Stimulated activated CD8-positive, alpha-beta memory T cell treated with anti-CD3 and anti-CD28 coated beads, Interleukin-4, amount 100 ng/mL, for 1 hour (primary cell): ENCODE data around the gene DYNC1LI1.
"Not testable (repeated sequence)": the region's sequence is repeated elsewhere in the genome, so short reads cannot be mapped to it uniquely, and the experiment has no call there.

Source experiments
- DNase-seq, 2 donors: peaks; one replicate each; pipeline ENCODE4 v3.0.0-alpha.2; 2020; ENCODE audit warnings: low read depth in 2 of 2, low spot score in 1 of 2

Gene DYNC1LI1

GRCh38 chr3:32584660-32585059, 14.0 kb upstream of the DYNC1LI1 start:
- DNase-seq: no peak

GRCh38 chr3:32583708-32584107, 13.1 kb upstream of the DYNC1LI1 start:
- DNase-seq: no peak

- not testable (repeated sequence) for DNase-seq
Measured at GRCh38 chr3:32578669-32579068, 8.0 kb upstream of the DYNC1LI1 start.

GRCh38 chr3:32577581-32578556, 7.2 kb upstream of the DYNC1LI1 start:
- DNase-seq: no peak

- DNase-seq: no peak
Measured at GRCh38 chr3:32577174-32577573, 6.5 kb upstream of the DYNC1LI1 start.

- DNase-seq: no peak
Measured at GRCh38 chr3:32575451-32576113, 4.9 kb upstream of the DYNC1LI1 start.

GRCh38 chr3:32571192-32571485, 481 bp upstream of the DYNC1LI1 start:
- DNase-seq: no peak

- peak; percentile 1 to 5 for DNase-seq
Measured at GRCh38 chr3:32569540-32570420, 878 bp downstream of the DYNC1LI1 start.

- no peak for DNase-seq
Measured at GRCh38 chr3:32568953-32569352, 1.7 kb downstream of the DYNC1LI1 start.

- no peak for DNase-seq
Measured at GRCh38 chr3:32564195-32564594, 6.5 kb downstream of the DYNC1LI1 start.

- DNase-seq: no peak
Measured at GRCh38 chr3:32562640-32563039, 8.0 kb downstream of the DYNC1LI1 start.

GRCh38 chr3:32557640-32558352, 12.9 kb downstream of the DYNC1LI1 start:
- DNase-seq: no peak

GRCh38 chr3:32556332-32556731, 14.3 kb downstream of the DYNC1LI1 start:
- DNase-seq: no peak

- no peak for DNase-seq
Measured at GRCh38 chr3:32553973-32554372, 16.7 kb downstream of the DYNC1LI1 start.

- no peak for DNase-seq
Measured at GRCh38 chr3:32553459-32553858, 17.2 kb downstream of the DYNC1LI1 start.

- no peak for DNase-seq
Measured at GRCh38 chr3:32552013-32552412, 18.6 kb downstream of the DYNC1LI1 start.

- no peak for DNase-seq
Measured at GRCh38 chr3:32551496-32551895, 19.2 kb downstream of the DYNC1LI1 start.

- DNase-seq: no peak
Measured at GRCh38 chr3:32551087-32551486, 19.6 kb downstream of the DYNC1LI1 start.

- no peak for DNase-seq
Measured at GRCh38 chr3:32545305-32545704, 25.4 kb downstream of the DYNC1LI1 start.

GRCh38 chr3:32544894-32545293, 25.8 kb downstream of the DYNC1LI1 start:
- DNase-seq: no peak

- no peak for DNase-seq
Measured at GRCh38 chr3:32542807-32543206, 27.9 kb downstream of the DYNC1LI1 start.
